OCI-LY1 (cell line): ENCODE results near the gene ERVH48-1.
"Not testable (repeated sequence)": the region's sequence is repeated elsewhere in the genome, so short reads cannot be mapped to it uniquely, and the experiment has no call there.

Source experiments
- EZH2 ChIP-seq: fragments of 200-600 bp; sonication (generic), shearing (Covaris generic); IDR thresholded peaks from 2 replicates; pipeline ENCODE4 v1.8.0; 2017; ENCODE audit warnings: borderline replicate concordance, mixed run types, mild to moderate bottlenecking, antibody characterized with exemption, low read length, moderate library complexity, mixed read lengths
- TF ChIP-seq, protein P1 (sequence below): fragments of 200-600 bp; sonication (generic), shearing (Covaris generic); IDR thresholded peaks from 2 replicates; pipeline ENCODE4 v1.5.1; 2017; ENCODE audit warnings: mild to moderate bottlenecking, antibody characterized with exemption, low read length, moderate library complexity, mixed read lengths

DNA sequence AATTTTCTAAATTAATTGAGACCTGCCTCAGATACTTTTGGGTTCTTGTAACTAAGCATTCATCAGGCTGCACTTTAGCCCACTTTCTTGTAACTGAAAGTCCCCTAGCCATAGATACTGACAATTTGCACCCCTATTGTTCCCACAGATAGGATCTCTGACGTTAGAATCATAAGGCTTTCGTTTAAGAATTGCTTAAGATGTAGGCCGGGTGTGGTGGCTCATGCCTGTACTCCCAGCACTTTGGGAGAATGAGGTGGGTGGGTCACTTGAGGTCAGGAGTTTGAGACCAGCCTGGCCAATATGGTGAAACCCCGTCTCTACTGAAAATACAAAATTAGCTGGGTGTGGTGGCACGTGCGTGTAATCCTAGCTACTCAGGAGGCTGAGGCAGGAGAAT, 32.7 kb upstream of the ERVH48-1 start:
- TF ChIP-seq, protein P1, sequence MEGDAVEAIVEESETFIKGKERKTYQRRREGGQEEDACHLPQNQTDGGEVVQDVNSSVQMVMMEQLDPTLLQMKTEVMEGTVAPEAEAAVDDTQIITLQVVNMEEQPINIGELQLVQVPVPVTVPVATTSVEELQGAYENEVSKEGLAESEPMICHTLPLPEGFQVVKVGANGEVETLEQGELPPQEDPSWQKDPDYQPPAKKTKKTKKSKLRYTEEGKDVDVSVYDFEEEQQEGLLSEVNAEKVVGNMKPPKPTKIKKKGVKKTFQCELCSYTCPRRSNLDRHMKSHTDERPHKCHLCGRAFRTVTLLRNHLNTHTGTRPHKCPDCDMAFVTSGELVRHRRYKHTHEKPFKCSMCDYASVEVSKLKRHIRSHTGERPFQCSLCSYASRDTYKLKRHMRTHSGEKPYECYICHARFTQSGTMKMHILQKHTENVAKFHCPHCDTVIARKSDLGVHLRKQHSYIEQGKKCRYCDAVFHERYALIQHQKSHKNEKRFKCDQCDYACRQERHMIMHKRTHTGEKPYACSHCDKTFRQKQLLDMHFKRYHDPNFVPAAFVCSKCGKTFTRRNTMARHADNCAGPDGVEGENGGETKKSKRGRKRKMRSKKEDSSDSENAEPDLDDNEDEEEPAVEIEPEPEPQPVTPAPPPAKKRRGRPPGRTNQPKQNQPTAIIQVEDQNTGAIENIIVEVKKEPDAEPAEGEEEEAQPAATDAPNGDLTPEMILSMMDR: not testable (repeated sequence)
- TF ChIP-seq EZH2: not testable (repeated sequence)
